Left hindlimb (tissue), 1 donor: Measurements from ENCODE around the gene UNKL.
A peak's percentile ranks its signal among the peaks of the same experiment; 100 is the strongest.

Experiments
- DNase-seq: peaks from one replicate; pipeline ENCODE4 v3.0.0-alpha.2; 2018

Gene UNKL

GRCh38 chr16:1414532-1415260 lies at the start of gene UNKL:
Gene UNKL, minus strand, starts transcription at chr16:1414704. Its CDS starts 13 bp downstream, at chr16:1414691.
- peak; percentile 82 for DNase-seq

- no peak for DNase-seq
Observed at GRCh38 chr16:1461146-1461545, 46.6 kb upstream of the UNKL start.

GRCh38 chr16:1460602-1461138 lies 46.2 kb upstream of the UNKL start:
- DNase-seq: no peak

- no peak for DNase-seq
Observed at GRCh38 chr16:1459967-1460366, 45.5 kb upstream of the UNKL start.

GRCh38 chr16:1458977-1459341 lies 44.5 kb upstream of the UNKL start:
- DNase-seq: no peak

GRCh38 chr16:1458336-1458976 lies 44.0 kb upstream of the UNKL start:
- no peak for DNase-seq

- no peak for DNase-seq
Observed at GRCh38 chr16:1457489-1458245, 43.2 kb upstream of the UNKL start.

- DNase-seq: no peak
Observed at GRCh38 chr16:1456951-1457350, 42.4 kb upstream of the UNKL start.

GRCh38 chr16:1455190-1456171 lies 41.0 kb upstream of the UNKL start:
- no peak for DNase-seq

- DNase-seq: no peak
Observed at GRCh38 chr16:1454561-1454960, 40.1 kb upstream of the UNKL start.

GRCh38 chr16:1453316-1453715 lies 38.8 kb upstream of the UNKL start:
- DNase-seq: no peak

GRCh38 chr16:1452530-1452929 lies 38.0 kb upstream of the UNKL start:
- no peak for DNase-seq

GRCh38 chr16:1451702-1452392 lies 37.3 kb upstream of the UNKL start:
- no peak for DNase-seq

- no peak for DNase-seq
Observed at GRCh38 chr16:1450841-1451240, 36.3 kb upstream of the UNKL start.

GRCh38 chr16:1450218-1450617 lies 35.7 kb upstream of the UNKL start:
- DNase-seq: no peak

GRCh38 chr16:1449201-1449788 lies 34.8 kb upstream of the UNKL start:
- no peak for DNase-seq

- no peak for DNase-seq
Observed at GRCh38 chr16:1448536-1449116, 34.1 kb upstream of the UNKL start.

GRCh38 chr16:1447965-1448364 lies 33.5 kb upstream of the UNKL start:
- no peak for DNase-seq

- no peak for DNase-seq
Observed at GRCh38 chr16:1446296-1447080, 32.0 kb upstream of the UNKL start.
